CD8-positive, alpha-beta memory T cell (primary cell): ENCODE measurements around the gene GAA. TPM values are rescaled to one million over a fixed set of nuclear protein-coding genes. Genes with fewer than 3 reads are reported as not detected.

ENCODE experiments used
- CTCF ChIA-PET: fragments of 350-600 bp; sonication (Branson Sonifier 250); formaldehyde crosslinking; loops from one replicate; lab custom pipeline; 2021; ENCODE audit warnings: antibody characterized with exemption; lab: Charles Lee
- POLR2A ChIA-PET: fragments of 350-600 bp; sonication (Branson Sonifier 250); formaldehyde crosslinking; loops from one replicate; lab custom pipeline; 2021; ENCODE audit warnings: antibody characterized with exemption; lab: Charles Lee
- DNase-seq, 5 donors: peaks; one replicate each; pipeline versions ENCODE4 v3.0.0 to v3.0.0-alpha.2; 2020 to 2022; ENCODE audit warnings: mixed read lengths in 1 of 5
- H3K27ac ChIP-seq: one replicate; pipeline ENCODE4 v1.7.0; 2013; ENCODE audit warnings: low read depth, mild to moderate bottlenecking, low read length, moderate library complexity
- H3K27me3 ChIP-seq: 2 replicates; pipeline ENCODE4 v1.7.0; 2013; ENCODE audit warnings: low read length, mild to moderate bottlenecking; ENCODE audit not compliant: insufficient read depth, poor library complexity, severe bottlenecking
- H3K36me3 ChIP-seq: 2 replicates; pipeline ENCODE4 v1.7.0; 2013; ENCODE audit warnings: mild to moderate bottlenecking, low read length, moderate library complexity; ENCODE audit not compliant: insufficient read depth
- H3K4me1 ChIP-seq: 2 replicates; pipeline ENCODE4 v1.7.0; 2013; ENCODE audit warnings: mild to moderate bottlenecking, low read length, moderate library complexity; ENCODE audit not compliant: insufficient read depth
- H3K4me3 ChIP-seq: 2 replicates; pipeline ENCODE4 v1.7.0; 2013; ENCODE audit warnings: mild to moderate bottlenecking, low read length
- H3K9me3 ChIP-seq: 2 replicates; pipeline ENCODE4 v1.7.0; 2013; ENCODE audit warnings: mild to moderate bottlenecking, low read length
- H3K27ac Mint-ChIP-seq, 8 donors: one replicate each; pipeline ENCODE4 v1.8.0; 2020 to 2021; ENCODE audit warnings: mixed read lengths in 8 of 8, mild to moderate bottlenecking in 6 of 8, inconsistent platforms in 3 of 8, moderate library complexity in 3 of 8
- H3K27me3 Mint-ChIP-seq, 2 donors: one replicate each; pipeline ENCODE4 v1.8.0; 2020 to 2021; ENCODE audit warnings: mixed read lengths in 2 of 2, mild to moderate bottlenecking in 1 of 2, moderate library complexity in 1 of 2
- H3K36me3 Mint-ChIP-seq, 3 donors: one replicate each; pipeline ENCODE4 v1.8.0; 2020 to 2021; ENCODE audit warnings: mixed read lengths in 3 of 3, inconsistent platforms in 1 of 3, mild to moderate bottlenecking in 1 of 3
- H3K4me1 Mint-ChIP-seq, 3 donors: one replicate each; pipeline ENCODE4 v1.8.0; 2020 to 2021; ENCODE audit warnings: mixed read lengths in 3 of 3, inconsistent platforms in 1 of 3, mild to moderate bottlenecking in 1 of 3
- H3K4me3 Mint-ChIP-seq, 7 donors: one replicate each; pipeline ENCODE4 v1.8.0; 2020 to 2021; ENCODE audit warnings: mixed read lengths in 7 of 7, mild to moderate bottlenecking in 6 of 7, moderate library complexity in 4 of 7, inconsistent platforms in 2 of 7
- H3K9me3 Mint-ChIP-seq, 5 donors: one replicate each; pipeline ENCODE4 v1.8.0; 2020 to 2022; ENCODE audit warnings: mixed read lengths in 5 of 5, mild to moderate bottlenecking in 3 of 5, moderate library complexity in 2 of 5, inconsistent platforms in 1 of 5
- polyA plus RNA-seq: library from polyadenylated mRNA; unstranded; fragments of 300-500 nt; fragmentation: Illumina TruSeq; gene quantifications from one replicate; pipeline ENCODE4 v1.2.3, GENCODE V29; 2021
- total RNA-seq, 2 experiments: library from RNA; stranded (reverse); gene quantifications; one replicate each; pipeline ENCODE4 v1.2.3, GENCODE V29; 2021

GAA gene
- 10 to 100 TPM; 30.5 to 31.0 TPM for total RNA-seq
- 13.7 TPM for polyA plus RNA-seq

DNA sequence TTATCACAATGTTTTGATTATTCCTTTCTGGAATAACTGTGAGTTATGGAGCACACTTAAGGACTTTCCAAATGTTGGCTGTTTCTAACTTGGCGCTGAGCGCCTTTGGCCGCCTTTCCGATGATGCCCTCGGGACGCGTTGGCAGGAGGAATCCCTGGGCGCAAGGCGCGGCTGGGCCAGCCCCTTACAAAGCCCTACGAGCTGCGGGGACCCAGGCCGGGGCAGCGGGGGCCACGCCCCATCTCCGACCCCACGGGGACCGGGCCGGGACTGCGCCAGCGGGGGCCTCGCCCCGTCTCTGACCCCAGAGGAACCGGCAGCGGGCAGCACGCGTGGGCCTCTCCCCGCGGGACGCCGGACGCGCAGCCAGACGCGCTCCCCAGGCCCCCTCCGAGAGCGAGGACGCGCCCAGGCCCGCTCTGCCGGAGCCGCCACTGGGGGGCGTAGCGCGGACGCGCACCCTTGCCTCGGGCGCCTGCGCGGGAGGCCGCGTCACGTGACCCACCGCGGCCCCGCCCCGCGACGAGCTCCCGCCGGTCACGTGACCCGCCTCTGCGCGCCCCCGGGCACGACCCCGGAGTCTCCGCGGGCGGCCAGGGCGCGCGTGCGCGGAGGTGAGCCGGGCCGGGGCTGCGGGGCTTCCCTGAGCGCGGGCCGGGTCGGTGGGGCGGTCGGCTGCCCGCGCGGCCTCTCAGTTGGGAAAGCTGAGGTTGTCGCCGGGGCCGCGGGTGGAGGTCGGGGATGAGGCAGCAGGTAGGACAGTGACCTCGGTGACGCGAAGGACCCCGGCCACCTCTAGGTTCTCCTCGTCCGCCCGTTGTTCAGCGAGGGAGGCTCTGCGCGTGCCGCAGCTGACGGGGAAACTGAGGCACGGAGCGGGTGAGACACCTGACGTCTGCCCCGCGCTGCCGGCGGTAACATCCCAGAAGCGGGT is at the start of gene GAA:
Gene GAA, plus strand, starts transcription at position 571 of the 935 bp plus-strand sequence. CDS start 3,006 bp downstream, outside the sequence.
- H3K36me3 ChIP-seq: no peaks in the 10 kb centered on the region
- H3K9me3 Mint-ChIP-seq: no peaks in the 10 kb centered on the region
- no peaks in the 10 kb centered on the region for H3K27me3 ChIP-seq
- H3K4me1 Mint-ChIP-seq: peaks cover 19 to 35% (median 29%) of the 10 kb centered on the region in 3 donors
- peaks cover 0 to 11% (median 2%) of the 10 kb centered on the region in 3 donors for H3K36me3 Mint-ChIP-seq
- H3K4me3 ChIP-seq: peak within 1 kb of the TSS; percentile 86
- peak; percentile 89 to 92 (median 92) for DNase-seq
- ChIA-PET POLR2A (interaction anchor here (0.5 to 1.0 kb wide), 4 partner anchors 8 to 44 kb away, joined by 3 to 9 read pairs (median 4); no protein-coding TSS in a partner anchor), CTCF (interaction anchor here (0.6 to 2.6 kb wide), 24 partner anchors 9 to 354 kb away, joined by 3 to 23 read pairs (median 4); no protein-coding TSS in a partner anchor)
- no peaks in the 10 kb centered on the region for H3K27me3 Mint-ChIP-seq
- no peaks in the 10 kb centered on the region for H3K9me3 ChIP-seq
- peaks cover 21% of the 10 kb centered on the region for H3K4me1 ChIP-seq
- H3K27ac ChIP-seq: peak within 1 kb of the TSS; percentile 67
- peak within 1 kb of the TSS; percentile 77 to 93 (median 89) for H3K27ac Mint-ChIP-seq
- H3K4me3 Mint-ChIP-seq: peak within 1 kb of the TSS; percentile 88 to 94 (median 91)

GRCh38 chr17:80051681-80052080 is 49.7 kb upstream of the GAA start:
- CTCF ChIA-PET: no interaction called here
- Histone ChIP-seq H3K36me3 (no peaks in the 10 kb centered on the region), H3K4me3 (no peak overlapping the region), H3K4me1 (no peaks in the 10 kb centered on the region), H3K27me3 (no peaks in the 10 kb centered on the region), H3K27ac (no peak overlapping the region), H3K9me3 (no peaks in the 10 kb centered on the region)
- Mint-ChIP-seq H3K27me3 (peaks cover 0 to 3% of the 10 kb centered on the region in 2 donors), H3K4me3 (no peak overlapping the region), H3K27ac (peak overlapping the region in 1 of 8 donors; percentile 60), H3K9me3 (no peaks in the 10 kb centered on the region), H3K36me3 (no peaks in the 10 kb centered on the region), H3K4me1 (no peaks in the 10 kb centered on the region)
- POLR2A ChIA-PET: no interaction called here
- no peak for DNase-seq

DNA sequence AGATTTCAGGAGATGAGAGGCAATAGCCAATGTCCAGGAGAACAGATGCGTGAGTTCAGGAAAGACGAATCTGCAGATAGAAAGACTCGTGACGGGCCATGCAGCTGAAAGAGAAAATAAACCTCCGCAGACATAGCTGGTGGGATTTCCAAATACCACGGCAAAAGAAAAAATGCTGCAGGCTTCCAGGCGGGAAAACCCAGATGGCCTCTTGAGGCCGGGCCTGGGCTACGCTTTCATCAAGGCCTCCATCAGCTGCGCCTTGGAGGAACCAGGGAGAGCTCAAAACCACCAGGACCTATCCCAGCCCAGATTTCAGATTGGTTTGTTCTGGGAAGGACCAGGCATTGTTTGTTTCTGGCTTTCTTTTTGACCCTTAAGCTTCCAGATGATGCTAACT is 48.3 kb upstream of the GAA start:
- Mint-ChIP-seq H3K27ac (no peak overlapping the region), H3K36me3 (no peaks in the 10 kb centered on the region), H3K4me1 (no peaks in the 10 kb centered on the region), H3K27me3 (peaks cover under 1 to 3% of the 10 kb centered on the region in 2 donors), H3K9me3 (no peaks in the 10 kb centered on the region), H3K4me3 (no peak overlapping the region)
- no peaks in the 10 kb centered on the region for H3K27me3 ChIP-seq
- no peak for DNase-seq
- ChIA-PET POLR2A (no interaction called here), CTCF (no interaction called here)
- no peaks in the 10 kb centered on the region for H3K4me1 ChIP-seq
- no peaks in the 10 kb centered on the region for H3K9me3 ChIP-seq
- no peak overlapping the region for H3K27ac ChIP-seq
- H3K4me3 ChIP-seq: no peak overlapping the region
- H3K36me3 ChIP-seq: no peaks in the 10 kb centered on the region

GRCh38 chr17:80055597-80055996 is 45.8 kb upstream of the GAA start:
- CTCF ChIA-PET: interaction anchor here (0.7 kb wide), 1 partner anchor 46 kb away, joined by 4 read pairs; the partner anchor contains the start of gene GAA
- no peak for DNase-seq
- POLR2A ChIA-PET: no interaction called here

GRCh38 chr17:80058311-80058955 is 42.9 kb upstream of the GAA start:
- no peaks in the 10 kb centered on the region for H3K4me1 Mint-ChIP-seq
- POLR2A ChIA-PET: no interaction called here
- CTCF ChIA-PET: interaction anchor here (0.9 kb wide), 1 partner anchor 50 kb away, joined by 3 read pairs; no protein-coding TSS in a partner anchor

More at GRCh38 chr17:80055597-80055996, 45.8 kb upstream of the GAA start:
- Histone ChIP-seq H3K4me1 (no peaks in the 10 kb centered on the region), H3K27me3 (no peaks in the 10 kb centered on the region), H3K4me3 (no peak overlapping the region), H3K36me3 (no peaks in the 10 kb centered on the region), H3K27ac (no peak overlapping the region), H3K9me3 (no peaks in the 10 kb centered on the region)
- Mint-ChIP-seq H3K4me3 (no peak overlapping the region), H3K36me3 (no peaks in the 10 kb centered on the region), H3K27ac (no peak overlapping the region), H3K4me1 (no peaks in the 10 kb centered on the region), H3K9me3 (no peaks in the 10 kb centered on the region), H3K27me3 (peaks cover 3 to 10% of the 10 kb centered on the region in 2 donors)

DNA sequence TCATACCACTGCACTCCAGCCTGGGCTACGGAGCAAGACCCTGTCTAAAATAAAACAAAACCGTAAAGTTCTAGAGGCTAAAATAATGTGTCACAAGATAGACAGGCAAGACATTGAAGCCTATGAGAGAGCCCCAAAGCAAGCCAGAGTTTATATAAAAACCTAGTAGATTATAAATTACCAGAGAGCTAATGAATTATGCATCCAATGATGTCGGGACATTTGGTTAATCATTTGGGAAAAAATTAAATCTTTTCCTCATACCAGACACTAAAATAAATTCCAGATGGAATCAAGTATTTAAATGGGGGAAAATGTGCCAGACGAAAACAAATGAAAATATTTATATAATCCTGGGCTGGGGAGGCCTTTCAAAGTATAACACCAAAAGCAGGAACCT is 40.7 kb upstream of the GAA start:
- no peak overlapping the region for H3K4me3 ChIP-seq
- Mint-ChIP-seq H3K4me1 (no peaks in the 10 kb centered on the region), H3K4me3 (no peak overlapping the region), H3K9me3 (no peaks in the 10 kb centered on the region), H3K36me3 (no peaks in the 10 kb centered on the region), H3K27ac (no peak overlapping the region), H3K27me3 (peaks cover 0 to 10% of the 10 kb centered on the region in 2 donors)
- no peaks in the 10 kb centered on the region for H3K9me3 ChIP-seq
- no peaks in the 10 kb centered on the region for H3K27me3 ChIP-seq
- POLR2A ChIA-PET: no interaction called here
- no peaks in the 10 kb centered on the region for H3K36me3 ChIP-seq
- CTCF ChIA-PET: no interaction called here
- no peaks in the 10 kb centered on the region for H3K4me1 ChIP-seq
- no peak overlapping the region for H3K27ac ChIP-seq
- DNase-seq: no peak

More at GRCh38 chr17:80058311-80058955, 42.9 kb upstream of the GAA start:
- Mint-ChIP-seq H3K27me3 (peaks cover 3 to 10% of the 10 kb centered on the region in 2 donors), H3K9me3 (no peaks in the 10 kb centered on the region), H3K27ac (no peak overlapping the region), H3K4me3 (no peak overlapping the region), H3K36me3 (no peaks in the 10 kb centered on the region)
- Histone ChIP-seq H3K4me1 (no peaks in the 10 kb centered on the region), H3K9me3 (no peaks in the 10 kb centered on the region), H3K4me3 (no peak overlapping the region), H3K36me3 (no peaks in the 10 kb centered on the region), H3K27ac (no peak overlapping the region), H3K27me3 (no peaks in the 10 kb centered on the region)
- DNase-seq: no peak

GRCh38 chr17:80061421-80061820 is 40.0 kb upstream of the GAA start:
- H3K36me3 Mint-ChIP-seq: no peaks in the 10 kb centered on the region
- no peak overlapping the region for H3K4me3 ChIP-seq

More at GRCh38 chr17:80061421-80061820, 40.0 kb upstream of the GAA start:
- H3K27ac Mint-ChIP-seq: no peak overlapping the region
- no peaks in the 10 kb centered on the region for H3K9me3 Mint-ChIP-seq
- CTCF ChIA-PET: no interaction called here
- peaks cover 0 to 10% of the 10 kb centered on the region in 2 donors for H3K27me3 Mint-ChIP-seq
- no peaks in the 10 kb centered on the region for H3K9me3 ChIP-seq
- POLR2A ChIA-PET: no interaction called here
- H3K27ac ChIP-seq: no peak overlapping the region
- H3K4me1 Mint-ChIP-seq: no peaks in the 10 kb centered on the region
- H3K4me1 ChIP-seq: no peaks in the 10 kb centered on the region
- no peaks in the 10 kb centered on the region for H3K27me3 ChIP-seq
- no peak for DNase-seq
- no peaks in the 10 kb centered on the region for H3K36me3 ChIP-seq
- H3K4me3 Mint-ChIP-seq: no peak overlapping the region
